ENCODE data around the gene UGT1A9. TPM values are rescaled to one million over a fixed set of nuclear protein-coding genes. Genes with fewer than 3 reads are reported as not detected.
A peak's percentile ranks its signal among the peaks of the same experiment; 100 is the strongest.

The UGT1A9 gene
- total and polyA plus RNA-seq, 2 experiments from 2014 or later = not detected

- TF ChIP-seq ZNF462 (CRISPR knock-in tag; IDR thresholded peaks at IDR 0.05) (no peak), ZNF331 (CRISPR knock-in tag; IDR thresholded peaks at IDR 0.05; ENCODE audit: low read depth) (no peak), ZNF114 (CRISPR knock-in tag; IDR thresholded peaks at IDR 0.05) (no peak), ETS1 (IDR thresholded peaks at IDR 0.05) (no peak), POLR2AphosphoS5 (IDR thresholded peaks at IDR 0.05; ENCODE audit: low read depth) (no peak)
These were observed 22.3 kb downstream of the UGT1A9 start (continued) for GRCh38 chr2:233693963-233694362.

GRCh38 chr2:233698740-233699139 is 27.0 kb downstream of the UGT1A9 start:
- H3K4me1 Mint-ChIP-seq = peaks cover 5% of the 10 kb centered on the region; the same call in 2 of the 3 replicates
- Histone ChIP-seq H3K9me2 (ENCODE audit: insufficient read depth) (no peaks in the 10 kb centered on the region), H3K27ac (ENCODE audit: low read depth) (no peak overlapping the region), H3F3A (replicated peaks; ENCODE audit: low read depth) (no peaks in the 10 kb centered on the region), H3K4me3 (no peak overlapping the region), H4K20me1 (replicated peaks; ENCODE audit: insufficient read depth) (no peaks in the 10 kb centered on the region), H3K36me3 (ENCODE audit: insufficient read depth) (no peaks in the 10 kb centered on the region), H3K27me3 (ENCODE audit: insufficient read depth) (no peaks in the 10 kb centered on the region), H3K4me1 (ENCODE audit: insufficient read depth) (0 out of 2 replicates have a peak, but pooled peaks cover 5% of the 10 kb centered on the region), H3K79me2 (replicated peaks; ENCODE audit: insufficient read depth) (no peaks in the 10 kb centered on the region), H3K4me2 (no peak overlapping the region), H2AFZ (no peak overlapping the region; the same call in 1 of the 2 replicates)
- no peaks in the 10 kb centered on the region for H3K9me3 Mint-ChIP-seq
- H3K27me3 Mint-ChIP-seq (ENCODE audit: insufficient read depth, low read depth, poor library complexity) = no peaks in the 10 kb centered on the region
- DNase-seq (ENCODE audit: low spot score) (no peak), ATAC-seq (no peak)
- H3K4me3 Mint-ChIP-seq = no peak overlapping the region
- H3K27ac Mint-ChIP-seq = peak overlapping the region; percentile 8; the same call in 1 of the 2 replicates
- H3K36me3 Mint-ChIP-seq (ENCODE audit: low read depth) = no peaks in the 10 kb centered on the region
- TF ChIP-seq ZNF331 (CRISPR knock-in tag; IDR thresholded peaks at IDR 0.05; ENCODE audit: low read depth) (no peak), NANOG (IDR thresholded peaks at IDR 0.05; ENCODE audit: borderline replicate concordance) (no peak), POLR2AphosphoS5 (IDR thresholded peaks at IDR 0.05; ENCODE audit: low read depth) (no peak), EZH2 (IDR thresholded peaks at IDR 0.05; ENCODE audit: low read depth, unreplicated experiment) (no peak), ZNF114 (CRISPR knock-in tag; IDR thresholded peaks at IDR 0.05) (no peak), REST (IDR thresholded peaks at IDR 0.05; ENCODE audit: unreplicated experiment) (no peak), ETS1 (IDR thresholded peaks at IDR 0.05) (no peak), CTCF (conservative IDR thresholded peaks at IDR 0.05; ENCODE audit: low read depth in 2 of 2) (no peak)

All from GM23338 (cell line).